Medulla oblongata (tissue), 1 donor: ENCODE measurements around the gene NOVA1.

ENCODE experiments used
- DNase-seq: peaks from one replicate; pipeline ENCODE4 v3.0.0-alpha.2; 2015; ENCODE audit errors: extremely low spot score

The NOVA1 gene

DNA sequence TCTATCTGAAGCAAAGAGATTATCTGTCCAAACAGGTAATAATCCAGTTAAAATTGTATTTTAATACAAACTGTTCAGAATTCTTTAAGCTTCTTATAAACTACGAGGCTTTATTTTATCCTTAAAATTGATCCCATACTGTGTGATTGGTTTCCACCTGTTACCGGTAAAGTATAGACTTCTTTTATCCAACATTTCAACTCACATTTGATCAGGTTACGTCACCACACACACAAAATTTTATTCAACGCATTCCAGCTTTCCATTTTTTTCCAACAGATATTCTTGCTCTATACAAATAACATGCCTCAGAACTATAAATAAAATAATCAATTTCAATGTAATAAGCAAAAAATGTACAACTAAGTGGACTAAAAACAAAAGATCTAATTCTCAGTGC is 4.5 kb downstream of the NOVA1 start:
- DNase-seq = peak; percentile 19

DNA sequence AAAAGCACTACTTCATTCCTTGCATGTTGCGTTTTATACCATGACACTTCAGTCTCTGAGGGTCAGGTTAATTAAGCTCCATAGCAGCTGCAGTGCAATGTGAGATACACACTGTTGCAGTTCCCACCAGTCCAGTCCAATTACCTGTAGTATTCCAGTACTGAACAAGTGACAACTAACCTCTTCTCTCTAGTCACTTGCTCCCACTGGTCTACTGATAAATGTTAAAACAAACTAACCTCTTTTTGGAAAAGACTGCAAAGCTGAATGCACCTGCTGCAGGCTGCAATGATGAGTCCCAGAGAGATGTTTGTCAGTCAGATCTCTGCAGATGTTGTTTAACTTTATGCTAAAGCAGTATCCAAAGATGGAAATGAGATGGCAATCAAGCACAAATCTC is 7.9 kb downstream of the NOVA1 start:
- DNase-seq = peak; percentile 15

DNA sequence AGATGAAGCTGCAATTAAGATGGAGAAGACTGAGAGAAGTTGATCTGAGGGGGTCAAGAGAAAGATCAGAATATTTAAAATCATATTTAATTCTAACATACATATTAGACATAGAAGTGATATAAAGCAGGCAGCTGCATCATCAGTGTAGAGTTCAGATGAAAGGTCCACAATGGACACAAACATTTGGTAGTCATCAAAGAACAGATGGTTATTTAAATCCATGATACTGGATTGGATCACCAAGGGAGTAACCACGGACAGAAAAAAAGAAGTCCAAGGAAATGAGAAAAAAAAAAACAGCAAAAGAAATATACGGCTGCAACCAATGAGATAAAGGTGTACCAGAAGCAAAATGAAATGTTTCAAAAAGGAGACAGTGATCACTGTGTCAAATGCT is 20.1 kb downstream of the NOVA1 start:
- DNase-seq = no peak

DNA sequence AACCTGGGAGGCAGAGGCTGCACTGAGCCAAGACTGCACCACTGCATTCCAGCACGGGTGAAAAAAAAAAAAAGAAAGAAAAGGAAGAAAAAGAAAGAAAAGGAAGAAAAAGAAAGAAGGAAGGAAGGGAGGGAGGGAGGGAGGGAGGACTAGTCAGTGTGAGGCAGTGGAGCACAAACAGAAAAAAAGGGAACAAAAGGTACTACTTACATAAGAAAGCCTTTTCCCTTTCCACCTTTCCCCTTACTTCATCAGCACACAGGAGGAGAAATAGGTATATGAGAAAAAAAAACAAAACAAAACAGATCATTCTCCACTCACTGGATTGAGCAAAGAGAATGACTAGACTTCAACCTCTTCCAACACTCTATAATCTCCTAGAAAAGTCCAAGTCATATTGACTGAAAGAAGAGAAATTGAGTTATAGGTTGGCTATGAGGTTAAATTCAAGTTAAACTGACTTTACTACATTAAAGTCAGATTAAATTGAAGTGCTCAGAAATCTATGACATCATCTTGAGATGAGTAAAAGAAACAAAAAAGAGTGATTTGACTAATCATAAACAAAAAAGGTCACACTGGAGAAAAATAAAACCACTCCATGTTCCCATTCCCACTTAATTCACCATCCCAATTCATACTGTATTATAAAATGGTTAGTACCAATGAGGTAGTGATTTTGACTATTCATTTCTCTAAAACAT is 43.6 kb downstream of the NOVA1 start:
- DNase-seq = no peak

DNA sequence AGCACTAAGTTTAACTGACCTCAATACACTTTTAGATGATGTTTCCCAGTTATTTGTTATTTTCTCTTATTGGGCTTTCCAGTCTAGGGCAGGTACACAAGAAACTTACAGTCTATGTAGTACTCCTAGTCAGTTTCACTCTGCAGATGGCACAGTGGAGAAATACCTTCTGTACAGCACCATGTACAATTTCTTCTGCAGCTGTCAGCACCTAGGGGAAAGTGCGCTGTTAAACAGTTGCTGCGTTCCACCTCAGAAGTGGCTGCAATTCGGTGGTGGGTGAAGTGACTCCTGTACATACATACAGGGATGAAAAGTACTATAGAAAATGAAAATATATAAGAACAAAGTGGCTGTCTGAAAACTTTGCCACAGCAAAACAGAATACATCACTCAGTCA is 48.3 kb downstream of the NOVA1 start:
- DNase-seq = no peak

DNA sequence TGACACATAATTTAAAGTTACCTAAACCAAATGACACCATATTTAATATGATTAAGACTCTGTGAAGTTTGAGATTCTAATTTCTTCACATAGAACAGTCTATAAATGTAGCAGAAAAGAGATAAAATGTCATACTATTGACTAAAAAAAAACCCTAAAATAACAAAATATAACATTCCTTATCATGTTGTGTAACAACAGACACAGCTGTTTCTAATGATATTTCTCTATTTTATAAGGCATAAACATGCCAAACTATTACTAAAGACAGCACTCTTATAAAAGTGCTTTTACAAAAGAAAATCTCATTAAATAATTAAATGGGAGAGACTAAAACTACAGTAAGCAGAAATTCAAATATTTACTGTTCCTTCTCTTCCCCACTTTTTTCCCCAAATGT is 49.4 kb downstream of the NOVA1 start:
- DNase-seq = no peak

DNA sequence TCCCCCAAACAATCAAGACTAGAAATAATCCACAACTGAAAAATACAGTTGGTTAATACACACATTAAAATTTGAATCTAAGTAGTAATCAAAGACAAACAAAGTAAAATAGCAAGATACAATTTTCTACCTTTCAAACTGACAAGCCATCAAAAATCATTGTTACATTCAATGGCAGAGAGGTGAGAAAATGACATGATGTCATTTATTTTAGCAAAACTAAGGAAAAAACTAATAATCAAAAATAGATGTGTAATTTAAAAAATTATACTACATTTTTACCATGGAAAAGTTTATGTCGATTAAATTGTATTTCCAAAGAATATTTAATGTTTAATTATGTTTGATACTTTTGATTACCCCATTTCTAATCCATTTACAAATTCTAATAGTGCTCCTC is 59.7 kb downstream of the NOVA1 start:
- no peak for DNase-seq

DNA sequence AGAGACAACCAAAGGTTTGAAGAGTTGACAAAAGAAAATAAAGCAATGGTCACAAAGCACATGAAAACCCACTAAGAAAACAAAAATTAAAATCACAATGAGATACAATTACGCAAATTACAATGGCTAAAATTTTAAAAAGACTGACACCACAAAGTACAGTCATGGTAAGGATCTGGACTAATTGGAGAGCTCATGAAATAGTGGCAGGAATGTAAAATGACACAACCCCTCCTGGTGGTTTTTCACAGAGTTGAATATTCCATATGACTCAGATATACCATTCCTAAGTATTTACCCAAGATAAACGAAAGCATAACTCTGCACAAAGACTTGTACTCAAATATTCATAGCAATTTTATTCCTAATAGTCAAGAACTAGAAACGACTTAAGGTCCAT is 65.9 kb downstream of the NOVA1 start:
- DNase-seq = no peak

DNA sequence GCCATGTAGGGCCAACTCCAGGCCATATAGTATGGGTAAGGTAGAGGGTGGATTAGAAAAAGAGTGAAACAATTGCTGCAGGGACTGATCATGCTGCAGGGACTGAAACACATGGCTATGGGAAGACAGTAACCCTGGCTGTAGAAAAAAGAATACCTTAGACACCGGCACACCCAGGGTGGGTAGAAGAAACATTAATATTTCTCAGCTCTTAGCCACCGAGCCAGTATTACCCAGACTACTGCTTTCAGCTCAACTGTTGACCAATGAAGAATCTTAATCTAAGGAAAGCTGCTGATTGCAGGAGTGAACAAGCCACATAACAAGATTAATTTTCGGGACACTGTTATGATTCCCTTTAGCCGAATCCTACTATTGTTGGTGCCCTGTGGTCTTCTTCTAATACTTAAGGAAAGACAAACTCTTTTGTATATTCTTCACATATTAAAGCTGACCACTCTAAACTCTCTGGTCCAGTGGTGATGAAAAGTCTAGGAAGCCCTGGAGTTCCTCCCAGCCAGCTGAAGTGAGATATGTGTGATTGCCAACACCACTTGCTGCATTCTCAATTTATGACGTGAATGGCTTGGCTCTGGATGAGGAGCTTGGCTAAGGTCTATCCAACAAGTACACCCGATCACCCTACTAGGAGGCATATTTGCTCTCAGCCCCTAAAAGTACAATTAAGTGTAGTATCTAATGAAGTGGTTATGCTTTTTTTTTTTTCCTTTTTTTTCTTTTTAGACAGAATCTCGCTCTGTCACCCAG is 69.2 kb downstream of the NOVA1 start:
- peak; percentile 24 for DNase-seq

DNA sequence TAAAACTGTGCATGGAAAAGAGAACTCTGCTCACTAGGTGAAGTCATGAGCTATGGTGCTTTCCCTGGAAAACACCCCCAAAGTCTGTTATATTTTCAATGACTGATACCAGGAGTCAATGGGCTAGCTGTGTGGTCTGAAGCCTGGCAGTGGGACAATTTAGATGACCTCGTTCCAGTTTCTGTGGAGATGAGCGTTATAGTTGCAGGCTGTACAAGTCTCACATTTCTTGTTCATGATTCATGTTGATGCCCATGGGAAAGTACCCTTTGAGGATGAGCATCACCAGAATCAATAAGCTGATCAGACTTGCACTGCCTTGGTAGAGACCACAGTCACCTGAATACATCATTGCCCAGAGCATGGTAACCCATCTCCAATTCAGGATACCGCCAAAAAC is 70.7 kb downstream of the NOVA1 start:
- no peak for DNase-seq

DNA sequence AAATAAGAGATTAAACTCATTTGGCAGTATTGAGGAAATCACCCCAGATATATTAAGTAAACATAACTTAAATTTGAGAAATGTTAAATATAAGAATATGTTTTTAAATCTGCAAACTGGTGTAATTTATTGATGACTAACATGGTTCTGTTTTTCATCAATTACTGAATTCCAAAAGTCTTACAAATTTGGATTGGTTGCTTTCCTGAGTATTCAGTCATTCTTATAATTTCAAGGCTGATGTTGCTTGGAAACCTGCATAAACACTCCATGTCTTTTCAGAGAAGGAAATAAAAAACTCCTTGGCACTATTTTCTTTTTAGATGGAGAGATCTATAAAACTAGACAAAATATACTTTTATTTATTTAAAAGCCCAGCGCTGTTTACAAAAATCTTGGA is 71.7 kb downstream of the NOVA1 start:
- DNase-seq = peak; percentile 13

DNA sequence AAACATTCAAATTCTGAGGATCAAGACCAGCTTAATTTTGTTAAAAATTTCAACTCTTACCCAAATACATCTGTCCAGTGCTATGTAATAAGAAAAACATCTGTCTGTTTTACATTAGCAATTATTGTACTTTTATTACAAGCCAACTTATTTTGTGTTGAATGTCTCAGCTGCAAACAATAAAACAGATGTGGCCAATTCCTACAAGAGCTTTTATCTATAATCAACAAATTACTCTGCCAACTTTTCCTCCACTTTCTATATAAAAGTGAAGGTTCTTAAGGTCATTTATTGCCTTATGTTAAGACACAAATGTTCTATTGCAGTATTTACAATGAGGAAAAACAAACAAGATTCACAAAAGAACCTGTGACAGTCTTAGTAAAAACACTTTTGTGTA is 72.7 kb downstream of the NOVA1 start:
- no peak for DNase-seq

DNA sequence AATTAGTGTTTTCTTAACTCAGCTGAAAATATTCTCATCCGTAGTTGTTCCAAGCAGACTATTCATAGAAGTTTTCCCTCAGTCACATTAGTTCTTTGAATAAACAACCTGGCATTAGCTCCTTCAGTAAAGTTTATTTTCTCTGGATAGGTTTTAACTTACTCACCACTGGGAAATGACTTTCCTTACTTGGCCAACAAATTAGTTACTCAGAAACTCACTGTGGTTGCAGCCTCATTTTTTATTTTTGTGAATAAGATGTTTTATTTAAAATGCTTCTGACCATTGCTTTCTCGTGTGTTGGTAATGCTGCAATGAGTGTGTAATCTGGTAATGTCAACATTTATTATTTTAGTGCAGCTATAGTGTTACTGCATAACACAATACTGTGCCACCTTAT is 74.9 kb downstream of the NOVA1 start:
- DNase-seq = no peak

DNA sequence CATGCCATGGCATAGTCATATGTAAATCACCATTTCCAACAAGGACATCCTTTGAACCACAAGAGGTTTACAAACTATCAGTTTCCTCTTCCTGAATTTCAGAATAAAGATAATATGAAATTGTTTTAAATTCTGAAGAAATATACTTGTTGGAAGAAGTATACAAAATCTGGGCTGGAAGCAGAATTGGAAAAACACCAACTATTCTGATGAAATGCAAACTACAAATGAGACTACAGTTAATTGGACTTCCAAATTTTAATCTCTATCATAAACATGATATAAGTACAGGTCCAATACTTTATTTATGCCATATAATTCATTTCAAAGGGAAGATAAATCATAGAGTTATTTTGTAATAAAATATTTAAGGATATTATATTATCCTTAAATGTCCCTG is 80.1 kb downstream of the NOVA1 start:
- no peak for DNase-seq

DNA sequence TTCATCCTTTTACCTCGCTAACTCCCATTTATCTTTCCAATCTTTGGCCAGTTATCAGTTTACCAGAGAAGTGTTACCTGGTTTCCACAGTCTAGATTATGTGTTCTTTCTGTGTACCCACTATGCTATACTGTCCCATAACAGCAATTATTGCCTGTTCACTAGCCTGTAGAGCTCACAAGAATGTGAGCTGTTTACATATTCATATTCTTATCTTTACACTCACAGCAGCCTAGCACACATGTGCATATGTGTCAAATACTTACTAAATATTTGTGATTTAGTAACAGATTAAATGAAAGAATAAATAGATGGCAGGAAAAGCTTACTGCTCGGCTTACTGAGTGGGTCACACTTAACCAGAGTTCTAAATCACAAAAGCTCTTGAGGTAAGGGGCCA is 97.8 kb downstream of the NOVA1 start:
- no peak for DNase-seq

DNA sequence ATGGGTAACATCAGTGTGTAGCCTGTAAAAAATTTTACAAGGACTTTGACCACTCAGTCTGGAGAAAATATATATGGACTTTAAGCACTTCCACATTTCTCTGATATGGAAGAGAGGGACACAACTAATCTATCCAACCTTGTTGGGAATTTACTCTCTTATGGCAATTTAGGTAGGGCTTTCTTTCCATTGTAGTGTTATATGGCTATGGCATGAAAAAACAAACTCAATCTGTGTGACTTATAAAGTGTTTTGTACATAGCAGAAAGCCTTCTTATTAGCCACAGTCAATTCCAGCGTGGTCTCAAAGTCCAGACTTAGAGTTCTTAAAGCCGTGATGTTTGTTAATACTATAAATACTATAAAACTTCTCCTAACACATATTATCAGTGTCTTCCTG is 98.3 kb downstream of the NOVA1 start:
- no peak for DNase-seq

DNA sequence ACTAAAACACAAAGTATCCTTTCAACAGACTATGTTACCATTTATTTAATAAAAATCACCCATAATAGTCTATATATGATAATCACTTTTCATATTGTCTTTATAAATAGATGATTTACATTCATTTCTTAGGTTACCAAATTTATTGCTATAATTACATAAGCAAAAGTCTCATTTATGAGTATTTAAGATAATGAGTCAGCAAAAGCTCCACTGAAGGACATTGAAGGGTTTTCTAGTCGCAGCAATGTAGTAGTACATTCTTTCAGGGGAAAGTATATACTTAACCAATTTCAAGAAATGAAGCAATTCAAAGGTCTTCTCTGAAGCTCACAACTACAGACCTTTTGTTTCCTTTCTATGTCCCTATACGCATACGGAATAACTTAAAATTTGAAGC is 110.9 kb downstream of the NOVA1 start:
- DNase-seq = no peak

DNA sequence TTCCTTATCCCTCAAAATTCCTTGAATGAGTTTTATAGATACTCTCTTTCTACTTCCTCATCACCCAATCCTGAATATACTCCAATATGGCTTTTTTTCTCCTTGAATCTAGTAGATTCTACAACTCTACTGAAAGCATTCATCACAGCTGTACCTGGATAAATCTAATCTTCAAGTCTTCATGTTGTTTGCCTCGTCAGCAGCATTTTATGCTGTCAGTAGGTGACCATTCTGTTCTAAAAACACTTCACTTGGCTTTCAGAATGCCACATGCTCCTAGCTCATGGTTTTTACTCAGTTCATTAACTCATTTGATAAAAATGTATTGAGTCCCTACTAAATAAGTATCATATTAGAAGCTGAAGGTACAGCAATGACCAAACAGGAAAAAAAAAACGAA is 113.3 kb downstream of the NOVA1 start:
- no peak for DNase-seq

DNA sequence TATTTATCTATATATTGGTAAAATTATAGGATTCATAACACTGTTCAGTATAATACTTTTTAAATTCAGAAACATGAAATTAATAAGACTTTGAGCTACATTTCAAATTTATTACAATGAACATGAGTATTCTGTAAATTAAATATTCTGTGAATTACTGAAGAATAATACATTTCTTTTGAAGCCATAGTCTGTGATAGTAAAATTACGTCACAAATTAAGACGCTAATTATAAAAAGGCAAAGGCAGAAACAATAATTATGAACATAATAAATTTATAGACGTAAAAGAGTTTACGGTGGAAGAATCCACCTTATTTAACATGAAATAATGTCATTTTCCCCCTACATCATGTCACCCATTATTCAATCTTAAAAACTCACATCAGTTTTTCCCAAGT is 118.9 kb downstream of the NOVA1 start:
- no peak for DNase-seq

DNA sequence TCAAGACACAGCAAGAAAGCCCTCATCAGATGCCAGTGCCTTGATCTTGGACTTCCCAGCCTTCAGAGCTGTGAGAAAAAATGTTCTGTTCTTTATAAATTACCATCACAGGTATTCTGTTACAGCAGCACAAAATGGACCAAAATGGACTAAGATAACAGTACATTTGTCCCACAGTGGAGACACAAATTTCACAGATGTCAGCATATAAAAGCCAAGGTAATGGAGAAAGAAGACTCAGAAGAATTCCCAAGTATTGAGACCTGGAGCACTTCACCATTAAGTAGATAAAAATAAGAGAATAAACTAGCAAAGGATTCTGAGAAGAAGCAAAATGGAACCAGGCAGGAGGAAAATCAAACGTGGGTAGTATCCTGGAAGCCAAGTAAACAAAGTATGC is 131.0 kb downstream of the NOVA1 start:
- no peak for DNase-seq

DNA sequence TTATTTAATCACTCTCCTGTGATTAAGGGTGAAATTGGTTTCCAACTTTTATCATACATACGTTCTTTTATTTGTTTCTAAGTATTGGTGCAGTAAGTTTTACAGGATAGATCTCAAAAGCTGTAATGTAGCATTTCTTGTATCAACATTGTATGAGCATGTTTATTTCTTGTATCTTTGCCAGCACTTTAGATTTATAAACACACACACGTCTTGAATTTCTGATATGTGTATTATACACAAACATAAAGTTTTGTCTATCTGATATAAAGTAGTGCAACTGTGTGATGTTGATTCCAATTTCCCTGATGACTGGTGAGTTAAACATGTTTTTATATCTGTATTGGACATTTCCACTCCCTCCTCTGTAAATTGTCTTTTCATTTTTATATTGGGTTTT is 134.7 kb downstream of the NOVA1 start:
- DNase-seq = no peak

DNA sequence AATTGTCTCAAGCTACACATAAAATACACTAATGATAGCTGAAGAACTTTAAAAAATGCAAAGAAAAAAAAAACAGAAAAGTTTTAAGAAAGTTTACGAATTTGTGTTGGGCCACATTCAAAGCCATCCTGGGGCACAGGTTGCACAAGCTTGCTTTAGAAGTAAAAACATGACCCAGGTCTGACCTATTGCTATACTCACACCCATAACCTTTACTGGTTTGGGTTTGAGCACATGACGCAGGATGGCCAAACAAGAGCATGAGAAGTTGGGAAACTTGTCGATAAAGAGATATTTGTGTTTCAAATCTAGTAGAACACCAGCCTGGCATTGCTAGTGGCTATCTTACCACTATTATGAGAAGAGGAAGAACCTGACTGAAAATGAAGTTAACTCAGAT is 143.7 kb downstream of the NOVA1 start:
- no peak for DNase-seq

DNA sequence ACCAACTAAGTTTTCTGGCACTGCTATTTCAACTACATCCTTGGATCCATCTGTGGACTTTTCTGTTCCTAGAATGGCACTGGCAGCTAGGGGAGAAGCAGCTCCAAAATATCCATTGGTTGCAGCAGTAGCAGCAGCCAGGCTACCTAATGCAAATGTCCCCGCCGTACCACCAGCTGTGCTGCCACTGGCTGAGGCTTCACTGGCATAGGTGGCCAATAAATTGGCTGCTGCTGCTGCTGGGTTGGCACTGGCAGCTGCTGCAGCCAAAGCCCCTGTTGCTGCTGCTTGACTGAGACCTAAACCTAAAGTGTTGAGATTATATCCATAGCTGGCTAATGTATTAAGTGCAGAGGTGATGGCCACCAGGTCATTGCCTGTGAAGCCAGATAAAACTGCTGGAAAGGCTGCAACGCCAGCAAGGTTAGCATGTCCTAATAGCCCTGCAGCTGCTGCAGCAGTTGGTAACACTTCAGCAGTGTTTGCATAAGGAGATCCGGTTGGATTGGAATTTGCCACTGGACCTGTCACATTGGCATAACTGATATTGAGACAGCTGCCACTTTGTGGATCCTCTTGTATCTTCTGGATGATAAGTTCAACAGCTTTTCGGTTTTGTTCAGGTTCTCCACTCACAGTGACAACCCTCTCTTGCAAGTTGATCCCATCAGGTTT is 149.5 kb downstream of the NOVA1 start:
- DNase-seq = no peak
